ENCODE measurements around the gene SFSWAP. TPM values are rescaled to one million over a fixed set of nuclear protein-coding genes. Genes with fewer than 3 reads are reported as not detected.

The SFSWAP gene
- total RNA-seq, 1 donor from 2014 or later, result 81.2 TPM

DNA sequence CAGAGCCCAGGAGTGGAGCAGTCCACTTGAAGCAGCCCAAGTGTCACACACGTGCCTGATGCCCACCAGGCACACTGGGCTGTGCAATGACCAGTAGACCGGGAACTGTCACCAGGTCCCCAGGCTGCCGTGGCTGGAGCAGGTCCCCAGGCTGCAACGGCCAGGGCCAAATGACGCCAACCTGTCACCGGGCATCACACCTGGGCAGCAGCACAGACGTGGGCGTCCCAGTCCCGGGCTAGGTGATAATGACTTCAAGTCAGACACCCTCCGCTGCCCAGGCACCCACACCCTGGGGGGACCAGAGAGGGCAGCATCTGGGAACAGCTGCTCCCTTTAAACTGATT, 86.7 kb downstream of the SFSWAP start:
- DNase-seq, result no peak
- H3K4me1 Mint-ChIP-seq (ENCODE audit: low read depth, unreplicated experiment), result peaks cover 4% of the 10 kb centered on the region
- H3K9me3 Mint-ChIP-seq (ENCODE audit: unreplicated experiment), result peaks cover 3% of the 10 kb centered on the region
- no peak overlapping the region for H3K4me3 Mint-ChIP-seq (ENCODE audit: unreplicated experiment)
- H3K27me3 Mint-ChIP-seq (ENCODE audit: unreplicated experiment), result peaks cover 5% of the 10 kb centered on the region
- H3K36me3 Mint-ChIP-seq (ENCODE audit: unreplicated experiment), result peaks cover 4% of the 10 kb centered on the region
- H3K27ac Mint-ChIP-seq (ENCODE audit: unreplicated experiment), result no peak overlapping the region
- TF ChIP-seq CTCF (IDR thresholded peaks at IDR 0.05; ENCODE audit: partially characterized antibody, unreplicated experiment), result no peak

DNA sequence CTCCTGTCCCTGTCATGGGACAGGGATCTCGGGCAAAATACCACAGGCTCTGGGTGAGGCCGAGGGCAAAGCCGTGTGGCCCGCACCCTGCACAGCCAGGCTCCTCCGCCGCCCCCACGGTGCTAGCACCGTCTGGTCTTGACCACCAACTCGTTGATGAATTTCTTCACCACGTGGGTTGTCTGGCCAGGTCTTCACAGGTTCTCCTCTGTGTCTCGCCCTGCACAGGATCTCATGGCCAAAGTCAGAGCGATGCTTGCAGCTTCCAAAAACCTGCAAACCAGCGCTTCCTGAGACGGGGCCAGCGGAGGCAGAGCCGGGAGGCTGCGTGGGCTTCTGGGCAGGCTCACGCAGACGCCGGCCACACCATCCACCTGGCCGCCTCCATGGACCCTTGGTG, 88.3 kb downstream of the SFSWAP start:
- DNase-seq, result no peak
- no peak overlapping the region for H3K27ac Mint-ChIP-seq (ENCODE audit: unreplicated experiment)
- H3K27me3 Mint-ChIP-seq (ENCODE audit: unreplicated experiment), result peaks cover 5% of the 10 kb centered on the region
- H3K4me3 Mint-ChIP-seq (ENCODE audit: unreplicated experiment), result no peak overlapping the region
- H3K4me1 Mint-ChIP-seq (ENCODE audit: low read depth, unreplicated experiment), result peaks cover 4% of the 10 kb centered on the region
- peaks cover 3% of the 10 kb centered on the region for H3K9me3 Mint-ChIP-seq (ENCODE audit: unreplicated experiment)
- H3K36me3 Mint-ChIP-seq (ENCODE audit: unreplicated experiment), result peaks cover 4% of the 10 kb centered on the region
- no peak for TF ChIP-seq CTCF (IDR thresholded peaks at IDR 0.05; ENCODE audit: partially characterized antibody, unreplicated experiment)

- no peak for DNase-seq
- peaks cover 4% of the 10 kb centered on the region for H3K36me3 Mint-ChIP-seq (ENCODE audit: unreplicated experiment)
- peaks cover 3% of the 10 kb centered on the region for H3K9me3 Mint-ChIP-seq (ENCODE audit: unreplicated experiment)
- no peak for TF ChIP-seq CTCF (IDR thresholded peaks at IDR 0.05; ENCODE audit: partially characterized antibody, unreplicated experiment)
- peaks cover 4% of the 10 kb centered on the region for H3K4me1 Mint-ChIP-seq (ENCODE audit: low read depth, unreplicated experiment)
- peaks cover 3% of the 10 kb centered on the region for H3K27me3 Mint-ChIP-seq (ENCODE audit: unreplicated experiment)
- H3K27ac Mint-ChIP-seq (ENCODE audit: unreplicated experiment), result no peak overlapping the region
- no peak overlapping the region for H3K4me3 Mint-ChIP-seq (ENCODE audit: unreplicated experiment)
These were observed 89.1 kb downstream of the SFSWAP start for GRCh38 chr12:131799828-131800593.

- peaks cover 4% of the 10 kb centered on the region for H3K36me3 Mint-ChIP-seq (ENCODE audit: unreplicated experiment)
These were observed 89.8 kb downstream of the SFSWAP start for GRCh38 chr12:131800594-131801135.

More at GRCh38 chr12:131800594-131801135, 89.8 kb downstream of the SFSWAP start:
- Mint-ChIP-seq H3K27me3 (ENCODE audit: unreplicated experiment) (peaks cover 2% of the 10 kb centered on the region), H3K9me3 (ENCODE audit: unreplicated experiment) (peaks cover 3% of the 10 kb centered on the region), H3K4me1 (ENCODE audit: low read depth, unreplicated experiment) (peaks cover 1% of the 10 kb centered on the region), H3K4me3 (ENCODE audit: unreplicated experiment) (no peak overlapping the region), H3K27ac (ENCODE audit: unreplicated experiment) (peak overlapping the region; percentile 52)
- DNase-seq, result no peak
- no peak for TF ChIP-seq CTCF (IDR thresholded peaks at IDR 0.05; ENCODE audit: partially characterized antibody, unreplicated experiment)

All from glutamatergic neuron (in vitro differentiated cells).